Upper lobe of left lung (tissue), 4 donors: ENCODE data around the gene FLT1.

Source experiments
- CTCF ChIP-seq, 6 experiments: fragments of 450-650 bp in 4 of 6; fragments of 200-600 bp in 2 of 6; sonication (generic) in 2 of 6; IDR thresholded peaks; one replicate each; pipeline ENCODE4 v1.5.1; 2016 to 2019; ENCODE audit warnings: antibody characterized with exemption in 6 of 6
- POLR2A ChIP-seq, 4 donors: fragments of 450-650 bp; IDR thresholded peaks; one replicate each; pipeline ENCODE4 v1.5.1; 2016 to 2017; ENCODE audit warnings: antibody characterized with exemption in 4 of 4, mild to moderate bottlenecking in 2 of 4

GRCh38 chr13:28429685-28430290 lies 65.1 kb downstream of the FLT1 start:
- TF ChIP-seq CTCF (IDR thresholded peaks at IDR 0.05): no peak
- no peak for TF ChIP-seq POLR2A (IDR thresholded peaks at IDR 0.05)
